A172 (cell line): Measurements from ENCODE around the gene H1-8. TPM values are rescaled to one million over a fixed set of nuclear protein-coding genes. Genes with fewer than 3 reads are reported as not detected.
"Not testable (repeated sequence)": the region's sequence is repeated elsewhere in the genome, so short reads cannot be mapped to it uniquely, and the experiment has no call there.

Source experiments
- DNase-seq: peaks from one replicate; pipeline ENCODE4 v3.0.0-alpha.2; 2015; ENCODE audit warnings: low spot score
- total RNA-seq: library from RNA; depleted of rRNA; stranded (reverse); fragments of >200 nt; shearing (Covaris generic); gene quantifications from 2 replicates; pipeline ENCODE4 v1.2.3, GENCODE V29; 2014

H1-8 gene
- total RNA-seq, 1 experiment from 2014 or later, result not detected

DNA sequence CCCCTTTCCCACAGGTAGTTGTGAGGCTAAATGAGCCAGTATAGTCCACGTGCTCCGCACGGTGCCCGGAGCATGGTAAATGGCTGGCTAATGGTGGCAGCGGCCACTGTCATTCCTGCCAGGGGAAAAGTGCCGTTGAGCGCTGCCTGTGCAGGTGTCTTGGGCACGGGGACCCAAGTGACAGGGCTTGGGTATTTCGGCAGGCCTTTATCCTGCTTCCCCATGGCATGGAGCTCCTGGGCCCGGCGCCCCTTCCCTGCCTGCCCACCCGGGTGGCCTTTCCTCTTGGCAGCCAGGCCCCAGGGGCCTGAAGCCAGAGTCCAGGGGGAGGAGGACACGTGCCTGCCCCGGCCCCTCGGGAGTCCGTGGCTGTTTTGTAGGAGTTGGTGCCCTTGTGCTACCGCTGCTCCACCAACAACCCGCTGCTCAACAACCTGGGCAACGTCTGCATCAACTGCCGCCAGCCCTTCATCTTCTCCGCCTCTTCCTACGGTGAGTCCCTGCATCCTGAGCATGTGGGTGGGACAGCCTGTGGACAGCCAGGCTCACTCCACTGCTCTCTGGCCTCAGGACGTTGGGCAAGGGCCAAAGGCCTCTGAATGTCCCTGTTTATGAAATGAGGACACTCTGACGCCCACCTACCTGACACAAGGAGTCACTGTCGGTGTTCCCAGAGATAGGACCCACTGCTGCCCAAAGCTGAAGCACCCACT, 27.7 kb upstream of the H1-8 start:
- not testable (repeated sequence) for DNase-seq

DNA sequence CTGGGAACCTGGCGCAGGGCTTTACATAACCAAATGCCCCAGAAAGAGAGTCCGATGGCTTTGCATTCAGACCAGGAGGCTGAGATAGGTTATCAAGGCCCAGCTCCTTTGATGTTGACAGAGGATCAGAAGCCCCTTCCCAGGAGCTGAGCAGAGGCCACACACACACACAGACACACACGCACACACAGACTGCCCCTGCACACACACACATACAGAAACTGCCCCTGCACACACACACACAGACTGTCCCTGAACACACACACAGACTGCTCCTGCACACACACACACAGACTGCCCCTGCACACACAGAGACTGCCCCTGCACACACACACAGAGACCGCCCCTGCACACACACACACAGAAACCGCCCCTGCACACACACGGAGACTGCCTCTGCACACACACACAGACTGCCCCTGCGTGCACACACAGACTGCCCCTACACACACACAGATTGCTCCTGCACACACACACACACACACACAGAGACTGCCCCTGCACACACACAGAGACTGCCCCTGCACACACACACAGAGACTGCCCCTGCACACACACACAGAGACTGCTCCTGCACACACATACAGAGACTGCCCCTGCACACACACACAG, 27.0 kb upstream of the H1-8 start:
- not testable (repeated sequence) for DNase-seq

DNA sequence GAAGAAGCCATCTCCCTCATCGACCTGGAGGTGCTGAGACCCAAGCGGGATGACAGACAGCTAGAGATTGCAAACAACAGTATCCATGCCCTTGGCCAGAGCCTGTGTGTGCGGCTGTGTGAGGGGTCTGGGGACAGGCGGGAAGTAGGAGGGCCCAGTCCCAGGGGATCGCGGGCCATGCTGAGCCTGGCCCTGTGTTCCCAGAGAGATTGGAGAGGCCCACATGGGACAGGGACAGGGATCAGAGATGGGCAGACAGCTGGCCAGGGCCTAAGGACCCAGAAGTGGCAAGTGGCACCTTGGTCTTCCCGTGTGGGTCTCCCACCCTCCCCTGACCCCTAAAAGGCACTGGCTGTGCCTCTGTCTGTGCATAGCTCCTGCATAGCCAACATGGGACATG, 25.5 kb upstream of the H1-8 start:
- DNase-seq, result no peak

DNA sequence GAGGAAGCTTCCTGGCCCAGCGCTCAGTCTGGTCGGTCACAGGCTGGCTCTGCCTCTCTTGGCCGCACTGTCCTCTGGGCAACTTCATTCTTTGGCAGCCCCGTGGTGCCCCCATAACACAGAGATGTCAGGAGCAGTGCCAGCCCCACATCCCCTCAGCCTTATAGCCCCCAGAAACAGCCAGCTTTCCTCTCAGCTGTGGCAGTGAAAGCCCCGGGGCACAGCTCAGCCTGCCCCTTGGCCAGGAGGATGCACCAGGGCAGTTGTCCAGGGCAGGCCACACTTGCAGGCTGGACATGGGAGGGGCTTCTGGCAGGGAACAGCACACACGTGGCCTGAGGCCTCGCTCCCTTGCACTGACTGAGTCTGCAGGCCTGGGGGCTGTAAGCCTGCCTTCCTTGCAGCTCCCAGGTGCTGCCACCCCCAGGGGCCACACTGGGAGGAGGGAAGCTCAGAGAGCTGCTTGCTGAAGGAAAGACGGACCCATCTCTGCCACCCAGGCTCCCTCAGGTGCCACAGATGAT, 24.9 kb upstream of the H1-8 start:
- DNase-seq, result no peak

DNA sequence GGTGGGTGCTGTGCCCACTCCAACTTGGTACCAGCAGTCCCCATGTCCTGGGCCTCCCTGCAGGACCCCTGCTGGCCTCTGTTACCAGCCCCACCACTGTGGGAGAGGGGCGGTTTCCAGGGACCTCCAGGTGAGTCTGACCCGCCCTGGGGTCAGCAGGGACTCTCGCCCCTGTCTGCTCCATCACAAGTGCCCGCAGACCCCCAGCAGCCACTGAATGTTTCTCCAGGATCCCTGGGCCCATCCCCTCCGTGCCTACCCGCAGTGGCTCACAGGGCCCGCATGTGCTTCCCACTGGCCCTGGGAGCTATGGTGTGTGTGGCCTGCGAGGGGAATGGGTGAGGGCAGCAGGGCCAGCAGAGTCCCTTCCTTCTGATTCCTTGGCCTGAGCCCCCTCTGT, 24.4 kb upstream of the H1-8 start:
- DNase-seq, result no peak

- DNase-seq, result no peak
These were observed 23.5 kb upstream of the H1-8 start for GRCh38 chr3:129519449-129519848.

DNA sequence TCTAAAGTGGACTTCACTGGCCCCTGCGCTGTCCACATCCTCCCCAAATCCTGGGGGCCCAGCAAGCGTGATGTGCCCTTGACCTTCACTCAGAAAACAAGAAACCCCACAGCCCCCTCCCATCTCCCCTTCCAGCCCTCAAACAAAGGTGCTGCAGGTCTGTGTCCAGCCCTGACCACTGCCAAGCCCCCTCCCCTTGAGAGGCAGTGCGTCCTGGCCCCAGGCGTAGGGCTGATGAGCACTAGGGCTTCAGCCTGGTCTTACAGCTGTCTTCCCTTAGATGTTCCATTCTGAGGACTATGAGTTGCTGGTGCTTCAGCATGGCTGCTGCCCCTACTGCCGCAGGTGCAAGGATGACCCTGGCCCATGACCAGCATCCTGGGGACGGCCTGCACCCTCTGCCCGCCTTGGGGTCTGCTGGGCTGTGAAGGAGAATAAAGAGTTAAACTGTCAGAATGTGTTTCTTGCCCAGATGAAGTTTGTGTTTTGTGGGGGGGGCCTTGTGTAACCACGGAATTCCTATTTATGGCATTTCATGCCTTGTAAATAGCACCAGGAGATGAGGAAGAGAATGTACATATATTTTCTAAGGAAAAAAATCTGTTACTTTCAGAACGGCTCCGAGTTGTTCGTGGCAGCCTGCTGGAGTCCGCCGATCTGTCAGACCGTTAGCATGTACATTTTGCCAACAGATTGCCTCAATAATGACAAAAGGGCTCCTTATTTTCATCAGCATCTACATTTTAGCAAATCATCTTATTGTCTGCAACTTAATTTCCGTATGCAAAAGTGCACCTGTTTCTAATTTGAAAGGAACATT, 22.9 kb upstream of the H1-8 start:
- DNase-seq, result no peak

DNA sequence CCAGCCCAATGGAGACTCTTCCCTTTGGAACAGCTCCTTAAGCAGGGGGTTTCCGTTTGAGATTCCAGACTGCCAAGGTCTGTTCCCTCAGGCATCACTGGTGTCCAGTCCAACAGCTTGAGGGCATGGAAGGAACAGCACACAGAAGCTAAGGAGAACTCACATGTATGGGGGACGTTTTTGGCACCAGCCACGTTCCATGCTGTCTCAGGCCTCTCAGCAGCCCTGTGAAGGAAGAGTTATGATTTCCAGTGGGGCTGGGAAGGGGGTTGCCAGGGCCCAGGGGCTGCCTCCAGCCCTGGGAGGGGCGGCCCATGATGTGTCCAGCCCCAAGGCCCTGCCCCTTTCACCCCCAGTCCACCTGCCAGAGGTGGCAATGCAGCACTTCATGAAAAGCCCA, 22.0 kb upstream of the H1-8 start:
- DNase-seq, result no peak

- DNase-seq, result no peak
These were observed 21.4 kb upstream of the H1-8 start for GRCh38 chr3:129521611-129522010.

DNA sequence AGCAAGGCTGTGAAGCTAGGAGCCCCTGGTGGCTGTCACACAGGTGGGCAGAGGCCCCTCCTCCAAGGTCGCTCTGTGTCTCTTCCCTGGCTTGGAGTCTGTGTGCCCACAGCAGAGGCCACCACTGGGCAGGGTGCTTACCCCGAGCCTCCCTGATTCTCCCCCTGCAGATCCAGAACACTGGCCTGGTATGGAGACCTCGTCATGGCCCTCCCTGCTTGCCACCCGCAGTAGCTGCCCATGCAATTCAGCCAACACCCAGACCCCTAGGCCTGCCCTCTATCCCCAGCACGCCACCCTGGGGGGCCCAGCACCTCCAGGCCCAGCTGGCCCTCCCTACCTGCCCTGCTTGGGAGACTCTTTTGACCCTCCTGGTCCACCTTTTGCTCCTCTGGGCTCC, 20.0 kb upstream of the H1-8 start:
- DNase-seq, result no peak

GRCh38 chr3:129524081-129524480, 18.9 kb upstream of the H1-8 start:
- no peak for DNase-seq

GRCh38 chr3:129525341-129525968, 17.5 kb upstream of the H1-8 start:
- DNase-seq, result peak; percentile 62

DNA sequence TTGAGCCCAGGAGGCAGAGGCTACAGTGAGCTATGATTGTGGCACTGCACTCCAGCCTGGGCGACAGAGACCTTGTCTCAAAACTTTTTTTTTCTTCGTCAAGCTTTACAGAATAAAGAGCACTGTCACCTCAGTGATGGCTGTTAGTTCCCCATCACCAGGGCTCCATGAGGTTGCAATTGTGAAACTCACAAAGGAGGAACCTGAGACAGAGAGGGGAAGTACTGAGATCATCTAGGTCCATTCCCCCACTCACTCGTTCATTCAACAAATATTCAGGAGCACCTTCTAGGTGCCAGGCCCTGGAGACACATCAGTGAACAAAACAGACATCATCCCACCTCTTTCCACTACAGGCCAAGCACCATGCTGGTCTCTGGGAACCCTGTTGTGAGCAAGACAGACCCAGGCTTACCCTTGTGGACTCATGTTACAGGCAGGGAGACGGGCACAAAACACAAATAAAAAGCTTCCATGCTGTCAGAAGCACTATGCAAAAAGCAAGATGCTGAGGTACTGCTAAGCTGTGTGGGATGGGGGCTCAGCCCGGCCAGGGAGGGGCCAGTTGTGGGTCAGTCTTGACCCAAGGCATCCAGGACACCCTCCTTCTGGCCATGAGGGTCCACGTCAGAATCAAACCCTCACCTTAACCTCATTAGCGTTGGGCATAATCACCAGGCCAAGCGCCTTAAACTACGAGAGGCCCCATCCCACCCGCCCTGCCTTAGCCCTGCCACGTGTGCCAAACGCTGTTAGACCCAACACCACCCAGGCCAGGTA, 16.7 kb upstream of the H1-8 start:
- DNase-seq, result no peak

DNA sequence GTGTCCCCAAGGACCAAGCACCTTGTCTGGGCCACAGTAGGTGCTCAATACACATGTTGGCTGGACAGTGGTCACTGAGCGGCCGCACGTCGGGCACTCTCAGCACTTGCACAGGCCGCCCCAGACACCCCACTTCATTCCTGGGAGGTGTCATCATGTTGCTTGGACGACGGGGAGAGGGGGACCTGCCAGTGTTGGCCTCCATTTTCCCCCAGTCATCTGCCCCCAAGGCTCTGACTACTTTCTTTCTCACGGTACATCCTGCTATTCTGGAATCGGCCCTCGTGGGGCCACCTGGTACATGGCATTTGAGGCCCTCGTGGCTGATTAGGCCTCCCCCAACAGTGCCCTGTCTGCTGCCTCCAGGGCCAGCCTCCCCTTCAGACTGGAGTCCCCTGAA, 15.7 kb upstream of the H1-8 start:
- DNase-seq, result no peak

GRCh38 chr3:129528589-129529100, 14.3 kb upstream of the H1-8 start, which contains the start of gene RHO:
Gene RHO, plus strand, starts transcription at chr3:129528639. Its CDS starts 95 bp downstream, at chr3:129528734.
- DNase-seq, result no peak

- DNase-seq, result no peak
These were observed 13.4 kb upstream of the H1-8 start for GRCh38 chr3:129529436-129530210.

DNA sequence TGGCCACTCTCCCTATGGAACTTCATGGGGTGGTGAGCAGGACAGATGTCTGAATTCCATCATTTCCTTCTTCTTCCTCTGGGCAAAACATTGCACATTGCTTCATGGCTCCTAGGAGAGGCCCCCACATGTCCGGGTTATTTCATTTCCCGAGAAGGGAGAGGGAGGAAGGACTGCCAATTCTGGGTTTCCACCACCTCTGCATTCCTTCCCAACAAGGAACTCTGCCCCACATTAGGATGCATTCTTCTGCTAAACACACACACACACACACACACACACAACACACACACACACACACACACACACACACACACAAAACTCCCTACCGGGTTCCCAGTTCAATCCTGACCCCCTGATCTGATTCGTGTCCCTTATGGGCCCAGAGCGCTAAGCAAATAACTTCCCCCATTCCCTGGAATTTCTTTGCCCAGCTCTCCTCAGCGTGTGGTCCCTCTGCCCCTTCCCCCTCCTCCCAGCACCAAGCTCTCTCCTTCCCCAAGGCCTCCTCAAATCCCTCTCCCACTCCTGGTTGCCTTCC, 12.7 kb upstream of the H1-8 start:
- no peak for DNase-seq

DNA sequence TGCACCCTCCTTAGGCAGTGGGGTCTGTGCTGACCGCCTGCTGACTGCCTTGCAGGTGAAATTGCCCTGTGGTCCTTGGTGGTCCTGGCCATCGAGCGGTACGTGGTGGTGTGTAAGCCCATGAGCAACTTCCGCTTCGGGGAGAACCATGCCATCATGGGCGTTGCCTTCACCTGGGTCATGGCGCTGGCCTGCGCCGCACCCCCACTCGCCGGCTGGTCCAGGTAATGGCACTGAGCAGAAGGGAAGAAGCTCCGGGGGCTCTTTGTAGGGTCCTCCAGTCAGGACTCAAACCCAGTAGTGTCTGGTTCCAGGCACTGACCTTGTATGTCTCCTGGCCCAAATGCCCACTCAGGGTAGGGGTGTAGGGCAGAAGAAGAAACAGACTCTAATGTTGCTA, 12.2 kb upstream of the H1-8 start:
- DNase-seq, result no peak

DNA sequence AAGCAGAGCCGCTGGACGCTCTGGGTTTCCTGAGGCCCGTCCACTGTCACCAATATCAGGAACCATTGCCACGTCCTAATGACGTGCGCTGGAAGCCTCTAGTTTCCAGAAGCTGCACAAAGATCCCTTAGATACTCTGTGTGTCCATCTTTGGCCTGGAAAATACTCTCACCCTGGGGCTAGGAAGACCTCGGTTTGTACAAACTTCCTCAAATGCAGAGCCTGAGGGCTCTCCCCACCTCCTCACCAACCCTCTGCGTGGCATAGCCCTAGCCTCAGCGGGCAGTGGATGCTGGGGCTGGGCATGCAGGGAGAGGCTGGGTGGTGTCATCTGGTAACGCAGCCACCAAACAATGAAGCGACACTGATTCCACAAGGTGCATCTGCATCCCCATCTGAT, 11.3 kb upstream of the H1-8 start:
- DNase-seq, result no peak

- no peak for DNase-seq
These were observed 10.7 kb upstream of the H1-8 start for GRCh38 chr3:129532261-129532660.
